ENCODE measurements around the gene BCAS3. TPM values are rescaled to one million over a fixed set of nuclear protein-coding genes. Genes with fewer than 3 reads are reported as not detected.

BCAS3 gene
- polyA plus RNA-seq, 3 donors = 10.3 to 19.1 (median 14.7) TPM

DNA sequence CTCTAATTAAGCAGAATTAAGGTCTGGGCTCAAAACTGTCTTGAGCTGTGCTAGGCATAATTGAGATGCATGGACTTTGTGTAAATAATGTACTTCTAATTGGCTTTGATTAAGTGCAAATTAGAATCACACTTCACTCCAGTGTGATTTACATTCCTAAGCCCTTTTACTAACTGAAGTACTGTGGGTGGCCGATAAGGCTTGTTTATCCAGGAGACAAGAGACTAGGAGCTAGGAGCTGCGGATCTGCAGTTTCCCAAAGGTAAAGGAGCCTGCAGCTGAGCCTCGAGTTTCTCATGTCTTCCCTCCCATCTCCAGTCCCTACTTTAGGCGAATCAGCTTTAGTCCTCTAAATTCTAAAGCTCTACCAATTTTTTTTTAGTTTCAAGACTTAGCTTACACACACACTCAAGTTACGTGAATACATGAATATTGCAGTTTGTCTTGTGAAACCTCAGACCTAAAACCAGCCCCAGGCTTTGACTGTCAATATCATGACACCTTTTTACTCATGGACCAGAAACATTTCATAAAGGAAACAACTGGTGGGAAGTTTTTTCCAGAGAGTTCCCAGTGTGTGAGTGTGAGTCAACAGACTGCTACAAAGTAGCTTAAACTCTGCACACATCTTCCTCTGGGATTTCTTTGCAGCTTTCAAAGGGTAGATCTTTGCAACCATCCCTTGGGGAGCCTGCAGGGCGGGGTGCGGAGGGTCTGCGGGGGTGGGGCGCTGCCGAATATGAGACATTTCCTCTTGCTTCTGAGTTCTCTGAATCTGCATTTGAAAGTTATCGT is 608.1 kb downstream of the BCAS3 start:
- WGBS (ENCODE audit: insufficient coverage) = 94% methylated on average over 7 of the region's 11 CpGs
- Histone ChIP-seq H2AFZ (ENCODE audit: insufficient read depth, low read depth, low read length, poor library complexity, severe bottlenecking) (no peak overlapping the region), H3K79me2 (ENCODE audit: insufficient read depth, low read length) (no peaks in the 10 kb centered on the region), H3K36me3 (replicated peaks in 1 of 2; ENCODE audit: control insufficient read depth in 1 of 2, insufficient read depth in 2 of 2, low read length in 2 of 2) (no peaks in the 10 kb centered on the region), H3K9ac (ENCODE audit: insufficient read depth, low read length, poor library complexity, severe bottlenecking) (no peak overlapping the region), H3K4me1 (ENCODE audit: control insufficient read depth in 1 of 2, insufficient read depth in 2 of 2, low read length in 2 of 2) (no peaks in the 10 kb centered on the region), H3K27ac (ENCODE audit: low read depth in 1 of 2, low read length in 2 of 2) (no peak overlapping the region), H3K27me3 (ENCODE audit: control insufficient read depth in 2 of 2, insufficient read depth in 2 of 2, low read length in 2 of 2) (no peaks in the 10 kb centered on the region), H4K20me1 (ENCODE audit: insufficient read depth, low read length) (no peaks in the 10 kb centered on the region), H3K4me3 (replicated peaks in 1 of 3; ENCODE audit: low read depth in 2 of 3, low read length in 3 of 3) (no peak overlapping the region), H3K9me3 (replicated peaks in 1 of 2; ENCODE audit: control insufficient read depth in 1 of 2, insufficient read depth in 1 of 2, low read length in 2 of 2) (no peaks in the 10 kb centered on the region), H3K4me2 (replicated peaks; ENCODE audit: extremely low read depth, low read length, poor library complexity, severe bottlenecking) (no peak overlapping the region)
- TF ChIP-seq, protein P1, sequence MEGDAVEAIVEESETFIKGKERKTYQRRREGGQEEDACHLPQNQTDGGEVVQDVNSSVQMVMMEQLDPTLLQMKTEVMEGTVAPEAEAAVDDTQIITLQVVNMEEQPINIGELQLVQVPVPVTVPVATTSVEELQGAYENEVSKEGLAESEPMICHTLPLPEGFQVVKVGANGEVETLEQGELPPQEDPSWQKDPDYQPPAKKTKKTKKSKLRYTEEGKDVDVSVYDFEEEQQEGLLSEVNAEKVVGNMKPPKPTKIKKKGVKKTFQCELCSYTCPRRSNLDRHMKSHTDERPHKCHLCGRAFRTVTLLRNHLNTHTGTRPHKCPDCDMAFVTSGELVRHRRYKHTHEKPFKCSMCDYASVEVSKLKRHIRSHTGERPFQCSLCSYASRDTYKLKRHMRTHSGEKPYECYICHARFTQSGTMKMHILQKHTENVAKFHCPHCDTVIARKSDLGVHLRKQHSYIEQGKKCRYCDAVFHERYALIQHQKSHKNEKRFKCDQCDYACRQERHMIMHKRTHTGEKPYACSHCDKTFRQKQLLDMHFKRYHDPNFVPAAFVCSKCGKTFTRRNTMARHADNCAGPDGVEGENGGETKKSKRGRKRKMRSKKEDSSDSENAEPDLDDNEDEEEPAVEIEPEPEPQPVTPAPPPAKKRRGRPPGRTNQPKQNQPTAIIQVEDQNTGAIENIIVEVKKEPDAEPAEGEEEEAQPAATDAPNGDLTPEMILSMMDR (IDR thresholded peaks at IDR 0.05) = no peak
- H3K9me3 Mint-ChIP-seq = peaks cover 0 to 8% (median 5%) of the 10 kb centered on the region in 7 donors
- intact Hi-C loops (cut with micrococcal nuclease) = no loop called here
- peaks cover 0 to 3% of the 10 kb centered on the region in 2 donors for H3K36me3 Mint-ChIP-seq
- peaks cover 0 to 3% (median 0%) of the 10 kb centered on the region in 3 donors for H3K27me3 Mint-ChIP-seq (ENCODE audit: low read depth in 3 of 3)
- no peaks in the 10 kb centered on the region for H3K4me1 Mint-ChIP-seq
- H3K27ac Mint-ChIP-seq = no peak overlapping the region
- H3K4me3 Mint-ChIP-seq = no peak overlapping the region
- no peak for DNase-seq

- WGBS (ENCODE audit: insufficient coverage) = 84% methylated on average over 7 of the region's 9 CpGs
- no peaks in the 10 kb centered on the region for H3K9me3 ChIP-seq (replicated peaks in 1 of 2; ENCODE audit: control insufficient read depth in 1 of 2, insufficient read depth in 1 of 2, low read length in 2 of 2)
- no peaks in the 10 kb centered on the region for H3K36me3 ChIP-seq (replicated peaks in 1 of 2; ENCODE audit: control insufficient read depth in 1 of 2, insufficient read depth in 2 of 2, low read length in 2 of 2)
- no peak overlapping the region for H2AFZ ChIP-seq (ENCODE audit: insufficient read depth, low read depth, low read length, poor library complexity, severe bottlenecking)
- H3K9ac ChIP-seq (ENCODE audit: insufficient read depth, low read length, poor library complexity, severe bottlenecking) = no peak overlapping the region
- no peaks in the 10 kb centered on the region for H3K4me1 Mint-ChIP-seq
- H3K27me3 Mint-ChIP-seq (ENCODE audit: low read depth in 3 of 3) = peaks cover 0 to 3% (median 0%) of the 10 kb centered on the region in 3 donors
- H4K20me1 ChIP-seq (ENCODE audit: insufficient read depth, low read length) = no peaks in the 10 kb centered on the region
- no peak overlapping the region for H3K27ac ChIP-seq (ENCODE audit: low read depth in 1 of 2, low read length in 2 of 2)
- peaks cover 0 to 3% of the 10 kb centered on the region in 2 donors for H3K36me3 Mint-ChIP-seq
- H3K4me3 Mint-ChIP-seq = no peak overlapping the region
- H3K4me3 ChIP-seq (replicated peaks in 1 of 3; ENCODE audit: low read depth in 2 of 3, low read length in 3 of 3) = no peak overlapping the region
- intact Hi-C loops (cut with micrococcal nuclease) = no loop called here
- TF ChIP-seq, protein P1 (IDR thresholded peaks at IDR 0.05) = no peak
- no peak overlapping the region for H3K27ac Mint-ChIP-seq
- H3K27me3 ChIP-seq (ENCODE audit: control insufficient read depth in 2 of 2, insufficient read depth in 2 of 2, low read length in 2 of 2) = no peaks in the 10 kb centered on the region
- H3K4me2 ChIP-seq (replicated peaks; ENCODE audit: extremely low read depth, low read length, poor library complexity, severe bottlenecking) = no peak overlapping the region
- DNase-seq = no peak
- H3K9me3 Mint-ChIP-seq = peaks cover 0 to 8% (median 5%) of the 10 kb centered on the region in 7 donors
- H3K4me1 ChIP-seq (ENCODE audit: control insufficient read depth in 1 of 2, insufficient read depth in 2 of 2, low read length in 2 of 2) = no peaks in the 10 kb centered on the region
- no peaks in the 10 kb centered on the region for H3K79me2 ChIP-seq (ENCODE audit: insufficient read depth, low read length)
These were observed 608.8 kb downstream of the BCAS3 start for GRCh38 chr17:61286449-61286848.

Data from CD14-positive monocyte (primary cell).